SK-N-SH (cell line): Measurements from ENCODE around the gene ERGIC1. TPM values are rescaled to one million over a fixed set of nuclear protein-coding genes. Genes with fewer than 3 reads are reported as not detected.

Source experiments
- CTCF ChIA-PET: fragments of 300-600, 350-600 bp; formaldehyde crosslinking; extraction: SDS; loops from one replicate; lab custom pipeline; 2021; lab: Yijun Ruan, JAX
- POLR2A ChIA-PET: fragments of 350-600 bp; sonication (Branson Sonifier 250); formaldehyde crosslinking; extraction: SDS; loops from one replicate; lab custom pipeline; 2020; ENCODE audit warnings: antibody characterized with exemption, inconsistent platforms; lab: Yijun Ruan, JAX
- DNase-seq: peaks from one replicate; pipeline ENCODE4 v3.0.0; 2012
- H2AFZ ChIP-seq: fragments of 200-600 bp; sonication (generic); 2 replicates; pipeline ENCODE4 v1.8.1; 2016; ENCODE audit warnings: antibody characterized with exemption, mild to moderate bottlenecking, low read depth
- H3F3A ChIP-seq: fragments of 200-600 bp; sonication (generic); replicated peaks from 2 replicates; pipeline ENCODE3; 2016; ENCODE audit warnings: antibody characterized with exemption, mild to moderate bottlenecking; ENCODE audit not compliant: insufficient read depth
- H3K27ac ChIP-seq, 2 experiments: fragments of 200-500 bp in 1 of 2; fragments of 200-600 bp in 1 of 2; sonication (Bioruptor generic) in 1 of 2; sonication (generic), shearing (Covaris generic) in 1 of 2; 2 replicates each; pipeline versions ENCODE4 v1.5.1 to v1.6.1; 2014 to 2016; ENCODE audit warnings: low read depth in 2 of 2, inconsistent platforms in 1 of 2, low read length in 1 of 2, mild to moderate bottlenecking in 1 of 2, mixed read lengths in 1 of 2
- H3K27me3 ChIP-seq: fragments of 200-600 bp; sonication (generic), shearing (Covaris generic); 2 replicates; pipeline ENCODE4 v1.6.1; 2016; ENCODE audit warnings: mixed run types; ENCODE audit not compliant: insufficient read depth
- H3K36me3 ChIP-seq, 2 experiments: fragments of 200-500 bp in 1 of 2; fragments of 200-600 bp in 1 of 2; sonication (Bioruptor generic) in 1 of 2; sonication (generic) in 1 of 2; replicated peaks in 1 of 2; 2 replicates each; pipeline versions ENCODE3 to v1.5.1; 2014 to 2016; ENCODE audit warnings: low read length in 1 of 2, mild to moderate bottlenecking in 1 of 2; ENCODE audit not compliant: insufficient read depth in 2 of 2, control insufficient read depth in 1 of 2
- H3K4me1 ChIP-seq, 2 experiments: fragments of 200-500 bp in 1 of 2; fragments of 200-600 bp in 1 of 2; sonication (Bioruptor generic) in 1 of 2; sonication (generic), shearing (Covaris generic) in 1 of 2; 2 replicates each; pipeline versions ENCODE4 v1.5.1 to v1.6.1; 2014 to 2016; ENCODE audit warnings: low read depth in 1 of 2, low read length in 1 of 2, mixed run types in 1 of 2; ENCODE audit not compliant: insufficient read depth in 2 of 2, control insufficient read depth in 1 of 2
- H3K4me2 ChIP-seq: fragments of 200-600 bp; sonication (generic), shearing (Covaris generic); 2 replicates; pipeline ENCODE4 v1.6.1; 2017; ENCODE audit warnings: mixed run types
- H3K4me3 ChIP-seq, 2 experiments: fragments of 200-500 bp in 1 of 2; fragments of 200-600 bp in 1 of 2; sonication (Bioruptor generic) in 1 of 2; sonication (generic), shearing (Covaris generic) in 1 of 2; 2 replicates each; pipeline versions ENCODE4 v1.5.1 to v1.8.1; 2014 to 2016; ENCODE audit warnings: low read depth in 2 of 2, inconsistent platforms in 1 of 2, low read length in 1 of 2, mild to moderate bottlenecking in 1 of 2, mixed read lengths in 1 of 2, moderate library complexity in 1 of 2
- H3K79me2 ChIP-seq: fragments of 200-600 bp; sonication (generic); 2 replicates; pipeline ENCODE4 v1.8.1; 2017; ENCODE audit warnings: mild to moderate bottlenecking; ENCODE audit not compliant: insufficient read depth
- H3K9ac ChIP-seq: fragments of 200-600 bp; sonication (generic); 2 replicates; pipeline ENCODE4 v1.6.1; 2017; ENCODE audit warnings: mixed run types
- H3K9me2 ChIP-seq: fragments of 200-600 bp; sonication (generic); 2 replicates; pipeline ENCODE4 v1.6.1; 2017; ENCODE audit warnings: mixed run types
- H3K9me3 ChIP-seq: fragments of 200-600 bp; sonication (generic); 2 replicates; pipeline ENCODE4 v1.6.1; 2017; ENCODE audit warnings: mixed run types, mild to moderate bottlenecking, moderate library complexity
- H4K20me1 ChIP-seq: fragments of 200-600 bp; sonication (generic); 2 replicates; pipeline ENCODE4 v1.6.1; 2017; ENCODE audit warnings: mild to moderate bottlenecking, mixed run types; ENCODE audit not compliant: insufficient read depth
- CTCF ChIP-seq: fragments of 200-600 bp; sonication (generic); IDR thresholded peaks from 2 replicates; pipeline ENCODE4 v1.6.1; 2017; ENCODE audit warnings: antibody characterized with exemption, mild to moderate bottlenecking, moderate library complexity
- FOXJ3 ChIP-seq: sonication (generic); formaldehyde crosslinking; IDR thresholded peaks from 2 replicates; pipeline ENCODE4 v1.5.1; 2020; ENCODE audit warnings: mild to moderate bottlenecking, missing genetic modification reagents
- GABPA ChIP-seq: IDR thresholded peaks from 2 replicates; pipeline ENCODE4 v1.4.0; 2012; ENCODE audit warnings: low read depth, mild to moderate bottlenecking
- GATA2 ChIP-seq: sonication (generic); formaldehyde crosslinking; IDR thresholded peaks from 2 replicates; pipeline ENCODE4 v1.5.0; 2020; ENCODE audit warnings: mild to moderate bottlenecking, missing genetic modification reagents
- JUND ChIP-seq: IDR thresholded peaks from 2 replicates; pipeline ENCODE4 v1.4.0; 2012
- MXI1 ChIP-seq: IDR thresholded peaks from 2 replicates; pipeline ENCODE4 v1.6.1; 2012; ENCODE audit warnings: mild to moderate bottlenecking, low read depth, low read length, improper control_type of control experiment
- SIN3A ChIP-seq: IDR thresholded peaks from 2 replicates; pipeline ENCODE4 v1.6.1; 2012; ENCODE audit warnings: low read depth, mild to moderate bottlenecking, low read length, moderate library complexity, borderline replicate concordance
- WGBS: methylation state at CpG from one replicate; pipeline ENCODE4 v1.1.6; 2017; ENCODE audit warnings: low lambda C conversion rate; 5-methylcytosine and 5-hydroxymethylcytosine counted together
- polyA plus RNA-seq, 3 experiments: library from polyadenylated mRNA; depleted of rRNA; stranded (reverse); fragments of >200 nt; gene quantifications; 2 replicates each; pipeline ENCODE4 v1.2.3, GENCODE V29; 2012
- TF ChIP-seq, protein P1 (sequence below): fragments of 150-350 bp; IDR thresholded peaks from 2 replicates; pipeline ENCODE4 v1.6.1; 2016; ENCODE audit warnings: mild to moderate bottlenecking, low read depth, low read length
- TF ChIP-seq, protein P2 (sequence below): IDR thresholded peaks from 2 replicates; pipeline ENCODE4; 2012
- TF ChIP-seq, protein P3 (sequence below): IDR thresholded peaks from 2 replicates; pipeline ENCODE4 v1.4.0; 2012; ENCODE audit warnings: low read depth, borderline replicate concordance

ERGIC1 gene
- polyA plus RNA-seq, 1 of the 3 experiments (the other 2 are of a cell fraction): 101 TPM

DNA sequence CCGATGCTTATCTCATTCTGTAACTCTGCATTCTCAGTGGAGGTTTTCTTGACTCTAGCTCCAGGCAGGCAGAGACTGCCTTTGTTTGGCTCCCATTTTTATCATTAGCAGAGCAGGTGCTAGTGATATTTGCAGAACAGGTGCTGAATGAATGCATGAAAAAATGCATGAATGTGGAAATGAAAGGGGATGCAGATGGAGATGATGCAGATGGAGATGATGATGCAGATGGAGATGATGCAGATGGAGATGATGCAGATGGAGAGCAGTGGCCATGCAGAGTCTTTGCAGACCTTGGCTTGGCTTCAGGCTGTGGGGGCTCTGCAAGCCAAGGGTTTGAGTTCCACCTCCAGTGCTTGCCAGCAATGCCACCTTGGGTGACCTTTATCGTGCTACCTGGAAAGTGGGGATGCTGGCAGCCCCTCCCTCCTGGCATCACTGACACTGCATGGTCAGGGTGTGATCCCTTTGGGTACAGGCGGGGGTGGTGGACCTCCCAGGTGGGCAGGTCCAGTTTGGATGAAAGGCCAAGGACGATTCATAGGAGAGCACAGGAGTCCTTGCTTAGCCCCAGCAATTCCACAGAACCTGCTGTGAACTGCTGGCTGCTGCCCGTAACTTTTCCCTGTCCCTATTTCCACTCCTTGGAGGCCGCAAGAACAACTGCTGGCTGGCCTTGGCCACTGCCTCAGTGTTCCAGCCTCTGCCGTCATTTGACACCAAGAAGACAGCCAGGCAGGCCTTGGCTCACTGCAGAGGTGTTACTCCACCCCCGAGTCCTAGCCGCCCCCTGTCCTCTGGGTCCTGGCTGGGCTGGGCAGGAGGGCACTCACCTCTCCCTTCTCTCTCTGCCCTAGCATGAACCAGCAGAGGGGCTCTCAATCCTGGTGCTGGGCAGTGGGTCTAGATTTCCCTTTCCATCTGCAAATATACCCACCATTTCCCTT lies 33.0 kb downstream of the ERGIC1 start:
- Histone ChIP-seq H3F3A (peaks cover 44% of the 10 kb centered on the region), H3K4me1 (peaks cover 39 to 48% of the 10 kb centered on the region in 2 experiments; a peak in 3 of 4 replicates), H3K27me3 (no peaks in the 10 kb centered on the region), H3K36me3 (no peaks in the 10 kb centered on the region), H3K79me2 (peaks cover 37% of the 10 kb centered on the region), H3K27ac (peak overlapping the region in 1 of 2 experiments; percentile 99; a peak in 2 of 4 replicates), H3K4me2 (no peak overlapping the region; the same call in 1 of the 2 replicates), H2AFZ (no peak overlapping the region), H3K4me3 (no peak overlapping the region), H3K9me2 (no peaks in the 10 kb centered on the region), H3K9me3 (no peaks in the 10 kb centered on the region), H4K20me1 (0 out of 2 replicates have a peak, but pooled peaks cover 4% of the 10 kb centered on the region), H3K9ac (no peak overlapping the region)
- TF ChIP-seq, protein P1, sequence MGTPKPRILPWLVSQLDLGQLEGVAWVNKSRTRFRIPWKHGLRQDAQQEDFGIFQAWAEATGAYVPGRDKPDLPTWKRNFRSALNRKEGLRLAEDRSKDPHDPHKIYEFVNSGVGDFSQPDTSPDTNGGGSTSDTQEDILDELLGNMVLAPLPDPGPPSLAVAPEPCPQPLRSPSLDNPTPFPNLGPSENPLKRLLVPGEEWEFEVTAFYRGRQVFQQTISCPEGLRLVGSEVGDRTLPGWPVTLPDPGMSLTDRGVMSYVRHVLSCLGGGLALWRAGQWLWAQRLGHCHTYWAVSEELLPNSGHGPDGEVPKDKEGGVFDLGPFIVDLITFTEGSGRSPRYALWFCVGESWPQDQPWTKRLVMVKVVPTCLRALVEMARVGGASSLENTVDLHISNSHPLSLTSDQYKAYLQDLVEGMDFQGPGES: no peak
- TF ChIP-seq GATA2 (CRISPR knock-in tag) (no peak), FOXJ3 (CRISPR knock-in tag) (no peak), MXI1 (no peak), CTCF (no peak), JUND (no peak), SIN3A (no peak), GABPA (no peak)
- TF ChIP-seq, protein P2, sequence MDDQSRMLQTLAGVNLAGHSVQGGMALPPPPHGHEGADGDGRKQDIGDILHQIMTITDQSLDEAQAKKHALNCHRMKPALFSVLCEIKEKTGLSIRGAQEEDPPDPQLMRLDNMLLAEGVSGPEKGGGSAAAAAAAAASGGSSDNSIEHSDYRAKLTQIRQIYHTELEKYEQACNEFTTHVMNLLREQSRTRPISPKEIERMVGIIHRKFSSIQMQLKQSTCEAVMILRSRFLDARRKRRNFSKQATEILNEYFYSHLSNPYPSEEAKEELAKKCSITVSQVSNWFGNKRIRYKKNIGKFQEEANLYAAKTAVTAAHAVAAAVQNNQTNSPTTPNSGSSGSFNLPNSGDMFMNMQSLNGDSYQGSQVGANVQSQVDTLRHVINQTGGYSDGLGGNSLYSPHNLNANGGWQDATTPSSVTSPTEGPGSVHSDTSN: no peak
- TF ChIP-seq, protein P3, sequence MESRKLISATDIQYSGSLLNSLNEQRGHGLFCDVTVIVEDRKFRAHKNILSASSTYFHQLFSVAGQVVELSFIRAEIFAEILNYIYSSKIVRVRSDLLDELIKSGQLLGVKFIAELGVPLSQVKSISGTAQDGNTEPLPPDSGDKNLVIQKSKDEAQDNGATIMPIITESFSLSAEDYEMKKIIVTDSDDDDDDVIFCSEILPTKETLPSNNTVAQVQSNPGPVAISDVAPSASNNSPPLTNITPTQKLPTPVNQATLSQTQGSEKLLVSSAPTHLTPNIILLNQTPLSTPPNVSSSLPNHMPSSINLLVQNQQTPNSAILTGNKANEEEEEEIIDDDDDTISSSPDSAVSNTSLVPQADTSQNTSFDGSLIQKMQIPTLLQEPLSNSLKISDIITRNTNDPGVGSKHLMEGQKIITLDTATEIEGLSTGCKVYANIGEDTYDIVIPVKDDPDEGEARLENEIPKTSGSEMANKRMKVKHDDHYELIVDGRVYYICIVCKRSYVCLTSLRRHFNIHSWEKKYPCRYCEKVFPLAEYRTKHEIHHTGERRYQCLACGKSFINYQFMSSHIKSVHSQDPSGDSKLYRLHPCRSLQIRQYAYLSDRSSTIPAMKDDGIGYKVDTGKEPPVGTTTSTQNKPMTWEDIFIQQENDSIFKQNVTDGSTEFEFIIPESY: no peak
- no peak for DNase-seq
- CTCF ChIA-PET: interaction anchor here (0.9 kb wide), 1 partner anchor 17 kb away, joined by 4 read pairs; no protein-coding TSS in a partner anchor
- POLR2A ChIA-PET: no interaction called here
- whole genome bisulfite sequencing: 83% methylated on average over 4 of the region's 9 CpGs
